HG02938 (cell line): Measurements from ENCODE around the gene CALY.

Experiments
- ATAC-seq: cut with Tn5 transposase; IDR thresholded peaks from one replicate; pipeline ENCODE4 v1.9.1; 2021; ENCODE audit warnings: mild to moderate bottlenecking, moderate library complexity; ENCODE audit not compliant: unreplicated experiment

The CALY gene

DNA sequence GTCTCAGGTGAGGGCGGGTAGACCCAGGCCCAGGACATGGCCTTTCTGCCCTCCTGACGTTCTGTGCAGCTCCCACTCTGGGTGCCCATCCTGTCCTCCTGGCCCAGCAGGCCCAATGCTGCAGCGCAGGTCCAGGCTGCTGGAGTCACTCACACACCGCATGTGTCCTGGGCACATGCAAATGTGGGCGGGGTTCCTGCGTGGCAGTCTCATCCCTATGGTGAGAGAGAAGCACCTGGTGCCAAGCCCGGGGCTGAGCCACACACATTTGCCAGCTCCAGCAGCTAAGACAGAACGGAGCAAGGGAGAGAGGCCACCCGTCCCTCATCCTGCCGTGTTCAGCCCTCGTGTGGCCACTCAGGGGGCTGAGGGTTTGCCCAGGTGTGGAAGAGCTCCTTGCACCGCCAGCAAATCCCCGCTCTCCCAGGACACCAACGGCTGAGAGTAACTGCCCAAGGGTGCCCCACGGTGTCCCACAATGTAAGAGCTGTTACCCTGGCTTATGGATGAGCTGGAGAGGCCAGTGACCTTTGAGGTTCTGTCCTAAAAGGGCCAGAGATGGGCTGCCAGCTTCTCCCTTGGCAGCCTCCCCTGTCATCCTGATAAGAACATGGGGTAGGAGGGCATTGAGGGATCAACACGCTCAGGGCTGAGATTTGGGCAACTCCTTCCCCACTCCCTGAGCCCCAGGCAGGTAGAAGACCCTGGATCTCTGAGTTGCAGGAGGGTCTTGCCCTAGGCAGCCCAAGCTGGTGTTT, 16.7 kb upstream of the CALY start:
- ATAC-seq, result no peak

DNA sequence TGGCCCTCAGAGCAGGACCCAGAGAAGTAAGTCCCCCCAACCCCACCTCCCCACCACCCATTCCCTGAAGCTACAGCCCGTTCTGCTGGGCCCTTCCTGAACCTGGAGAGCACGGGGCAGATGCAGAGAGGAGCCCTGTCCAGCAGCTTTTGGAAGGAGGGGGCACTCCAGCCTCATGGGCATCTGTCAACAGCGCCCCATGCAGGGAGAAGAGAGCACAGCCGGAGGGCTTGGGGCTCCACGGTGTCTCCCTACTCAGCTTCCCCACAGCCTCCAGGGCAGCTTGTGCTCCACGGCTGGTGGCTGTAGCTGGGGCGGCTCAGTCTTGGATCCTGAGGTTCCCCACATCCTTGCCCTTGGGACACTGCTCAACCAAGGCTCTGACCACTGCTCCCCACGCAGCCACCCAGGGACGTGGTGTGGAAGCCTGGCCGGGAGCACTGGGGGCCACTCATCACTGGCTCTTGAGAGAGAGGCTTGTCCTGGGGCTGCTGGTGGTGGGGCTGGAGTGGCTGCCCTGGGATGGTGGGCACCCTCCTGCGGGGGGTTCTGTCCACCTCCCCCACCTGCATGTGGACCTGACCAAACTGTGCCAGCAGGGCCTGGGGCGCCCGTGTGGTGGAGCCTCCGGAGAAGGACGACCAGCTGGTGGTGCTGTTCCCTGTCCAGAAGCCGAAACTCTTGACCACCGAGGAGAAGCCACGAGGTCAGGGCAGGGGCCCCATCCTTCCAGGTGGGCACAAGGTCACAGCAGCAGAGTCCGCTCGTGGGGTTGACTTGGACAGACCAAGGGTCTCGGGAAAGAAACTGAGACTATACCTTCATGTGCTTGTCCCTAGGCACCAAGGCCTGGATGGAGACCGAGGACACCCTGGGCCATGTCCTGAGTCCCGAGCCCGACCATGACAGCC, 15.0 kb upstream of the CALY start:
- ATAC-seq, result no peak

GRCh38 chr10:133350950-133351329, 14.2 kb upstream of the CALY start:
- ATAC-seq, result no peak

DNA sequence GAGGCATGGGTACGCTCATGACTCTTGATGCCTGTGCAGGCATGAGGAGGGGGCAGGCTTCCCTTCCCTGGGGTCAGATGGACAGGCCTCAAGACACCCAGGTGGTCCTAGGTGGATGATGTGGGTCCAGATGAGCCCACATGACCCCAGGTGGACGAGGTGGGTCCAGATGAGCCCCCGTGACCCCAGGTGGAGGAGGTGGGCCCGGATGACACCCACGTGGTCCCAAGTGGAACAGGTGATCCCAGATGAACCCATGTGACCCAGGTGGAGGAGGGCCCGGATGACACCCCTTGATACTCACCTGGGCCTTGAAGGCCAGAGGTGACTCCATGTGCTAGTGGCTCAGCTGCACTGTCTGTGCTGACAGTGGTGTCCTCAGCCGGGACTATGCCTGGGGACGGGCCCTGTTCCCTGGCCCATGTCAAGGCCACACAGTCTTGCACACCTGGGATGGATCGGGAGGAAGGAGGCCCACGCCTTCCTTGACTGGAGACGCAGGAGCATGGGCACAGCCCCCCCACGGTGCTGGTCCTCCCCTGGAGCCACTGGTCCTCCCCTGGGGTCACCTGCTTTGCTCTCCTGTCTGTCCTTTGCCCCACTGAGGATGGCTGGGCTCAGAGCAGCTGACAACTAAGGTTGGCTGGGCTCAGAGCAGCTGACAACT, 13.7 kb upstream of the CALY start:
- no peak for ATAC-seq

DNA sequence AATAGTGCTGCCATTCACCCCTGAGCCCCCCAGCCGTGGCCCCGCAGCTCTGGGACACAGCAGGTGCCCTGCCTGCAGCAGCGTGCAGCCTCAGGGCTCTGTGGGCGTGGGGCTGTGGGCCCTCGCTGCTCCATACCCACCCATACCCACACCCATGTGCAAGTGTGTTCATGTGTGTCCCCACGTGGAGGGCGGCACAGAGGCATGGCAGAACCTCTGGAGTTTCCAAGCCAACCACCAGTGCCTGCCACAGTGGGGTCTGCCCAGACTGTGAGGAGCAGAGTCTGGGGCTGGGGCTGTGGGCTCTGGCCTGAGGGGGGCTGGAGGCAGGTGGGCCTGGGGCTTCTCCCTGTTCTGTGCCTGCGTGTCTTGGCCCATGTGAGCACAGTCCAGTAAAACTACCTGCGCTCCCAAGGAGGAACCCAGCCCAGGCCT, 12.9 kb upstream of the CALY start:
- no peak for ATAC-seq

DNA sequence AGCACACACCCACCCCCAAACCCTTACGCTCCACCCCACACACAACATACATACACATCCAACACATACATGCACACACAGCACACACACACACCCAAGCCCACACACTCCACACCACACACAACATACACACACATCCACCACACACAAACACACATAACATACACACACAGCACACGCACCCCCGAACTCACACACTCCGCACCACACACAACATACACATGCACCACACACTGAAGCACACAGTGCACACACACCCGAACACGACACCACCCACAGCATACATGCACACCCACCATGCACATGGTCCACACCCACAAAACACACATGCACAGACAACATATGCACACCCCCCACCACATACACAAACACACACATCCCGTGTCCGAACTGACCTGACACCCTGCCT, 12.5 kb upstream of the CALY start:
- ATAC-seq, result no peak

DNA sequence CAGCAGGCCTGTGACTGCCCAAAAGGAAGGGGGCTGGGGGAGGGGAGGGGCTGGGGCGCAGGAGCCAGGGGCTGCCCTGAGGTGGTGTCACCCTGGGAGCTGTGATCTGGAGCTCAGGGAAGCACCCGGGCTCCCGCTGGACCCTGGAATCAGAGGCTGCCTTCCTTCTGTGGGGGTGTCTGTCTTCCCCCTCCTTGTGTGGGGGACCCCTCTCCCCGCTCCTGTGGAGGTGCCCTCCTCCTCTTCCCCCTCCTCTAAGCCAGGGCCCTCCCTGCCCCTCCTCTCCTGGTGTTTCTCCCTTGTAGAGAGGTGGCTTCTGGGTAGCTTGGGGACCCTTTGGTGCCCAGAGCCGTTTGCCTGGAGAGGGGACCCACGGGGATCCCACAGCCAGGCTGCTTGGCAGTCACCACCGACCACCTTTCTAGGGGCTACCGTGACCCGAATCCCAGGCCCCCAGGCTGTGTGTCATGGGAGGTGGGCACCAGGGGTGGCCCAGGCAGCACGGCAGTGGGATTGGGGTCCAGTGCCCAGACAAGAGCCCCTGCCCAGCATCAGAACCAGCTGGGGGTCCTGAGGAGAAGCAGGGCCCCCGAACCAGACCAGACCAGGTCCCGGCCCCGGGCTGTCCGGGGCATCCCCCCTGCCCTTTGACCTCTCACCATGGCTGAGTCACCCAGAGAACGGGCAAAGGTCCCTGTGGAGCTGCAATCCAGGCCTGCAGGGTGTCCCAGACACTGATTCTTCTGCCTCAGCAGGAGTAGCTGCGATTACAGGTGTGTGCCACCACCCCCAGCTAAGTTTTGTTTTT, 11.2 kb upstream of the CALY start:
- ATAC-seq, result no peak

DNA sequence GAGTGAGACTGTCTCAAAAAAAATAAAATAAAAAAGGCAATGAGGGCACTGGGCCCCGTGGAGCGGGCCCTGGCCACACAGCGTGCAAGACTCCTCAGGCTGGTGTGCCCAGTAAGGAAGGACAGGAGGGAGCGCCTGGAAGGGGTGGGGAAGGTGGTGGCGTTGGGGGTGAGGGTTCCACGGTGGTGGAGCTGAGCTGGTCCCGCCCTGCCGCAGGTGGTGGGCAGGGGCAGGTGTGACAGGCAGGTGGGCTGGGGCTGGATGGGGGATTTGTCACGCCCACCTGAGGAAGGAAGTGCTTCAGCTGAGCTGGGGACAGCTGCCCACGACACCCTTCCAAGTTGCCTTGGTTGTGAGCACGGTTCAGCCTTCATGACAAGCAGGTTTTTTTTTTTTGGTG, 9.7 kb upstream of the CALY start:
- no peak for ATAC-seq

DNA sequence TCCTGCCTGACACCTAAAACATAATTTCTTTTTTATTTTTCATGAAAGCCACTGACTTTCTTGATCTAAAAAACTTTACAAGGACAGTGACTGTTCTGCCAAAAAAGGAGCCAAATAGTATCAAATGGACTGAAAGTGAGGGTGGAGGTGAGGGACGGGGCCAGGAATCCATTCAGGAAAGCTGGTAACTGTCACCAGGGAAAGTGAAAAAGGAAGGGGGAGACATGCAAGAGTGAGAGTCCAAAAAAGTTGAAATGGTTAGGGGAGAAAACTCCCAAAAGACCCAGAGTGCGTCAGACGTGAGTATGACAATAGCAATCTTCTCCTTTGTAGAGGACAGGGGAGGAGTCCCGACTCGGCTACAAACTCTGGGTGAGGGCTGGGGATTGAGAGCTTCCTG, 7.5 kb upstream of the CALY start:
- no peak for ATAC-seq

- no peak for ATAC-seq
These were observed 6.9 kb upstream of the CALY start for GRCh38 chr10:133343558-133343957.

DNA sequence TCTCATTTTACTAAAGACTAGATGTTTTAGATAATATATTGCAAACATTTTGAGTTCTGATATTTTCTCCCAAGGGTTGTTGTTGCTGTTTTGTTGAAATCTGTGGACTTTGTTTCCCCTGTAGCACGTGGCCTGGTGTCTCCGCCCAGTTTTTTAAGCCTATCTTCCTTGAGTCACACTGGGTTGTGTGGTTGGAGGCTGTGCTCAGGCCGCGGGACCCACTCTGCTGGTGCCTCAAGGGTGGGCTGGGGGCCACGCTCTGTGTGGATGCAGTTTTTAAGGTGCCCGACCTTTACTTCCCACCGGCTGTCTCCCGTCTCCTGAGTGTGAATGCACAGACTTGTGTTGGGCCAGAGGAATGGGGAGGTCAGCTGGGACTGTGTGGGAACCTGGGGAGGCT, 6.2 kb upstream of the CALY start:
- no peak for ATAC-seq

DNA sequence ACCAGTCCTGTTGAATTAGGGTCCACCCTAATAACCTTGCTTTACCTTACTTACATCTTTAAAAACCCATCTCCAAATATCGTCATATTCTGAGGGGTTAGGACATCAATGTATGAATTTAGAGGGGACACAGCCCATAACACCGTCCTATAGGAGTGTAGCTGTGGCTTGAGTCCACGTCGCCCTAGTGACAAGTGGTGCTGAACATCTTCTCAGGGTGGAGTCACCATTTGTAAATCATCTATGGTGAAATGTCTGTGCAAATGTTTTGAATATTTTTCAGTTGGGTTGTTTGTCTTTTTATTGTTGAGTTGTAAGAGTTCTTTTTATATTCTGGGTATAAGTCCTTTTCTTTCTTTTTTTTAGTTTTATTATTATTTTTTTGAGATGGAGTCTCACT, 5.3 kb upstream of the CALY start:
- ATAC-seq, result no peak

DNA sequence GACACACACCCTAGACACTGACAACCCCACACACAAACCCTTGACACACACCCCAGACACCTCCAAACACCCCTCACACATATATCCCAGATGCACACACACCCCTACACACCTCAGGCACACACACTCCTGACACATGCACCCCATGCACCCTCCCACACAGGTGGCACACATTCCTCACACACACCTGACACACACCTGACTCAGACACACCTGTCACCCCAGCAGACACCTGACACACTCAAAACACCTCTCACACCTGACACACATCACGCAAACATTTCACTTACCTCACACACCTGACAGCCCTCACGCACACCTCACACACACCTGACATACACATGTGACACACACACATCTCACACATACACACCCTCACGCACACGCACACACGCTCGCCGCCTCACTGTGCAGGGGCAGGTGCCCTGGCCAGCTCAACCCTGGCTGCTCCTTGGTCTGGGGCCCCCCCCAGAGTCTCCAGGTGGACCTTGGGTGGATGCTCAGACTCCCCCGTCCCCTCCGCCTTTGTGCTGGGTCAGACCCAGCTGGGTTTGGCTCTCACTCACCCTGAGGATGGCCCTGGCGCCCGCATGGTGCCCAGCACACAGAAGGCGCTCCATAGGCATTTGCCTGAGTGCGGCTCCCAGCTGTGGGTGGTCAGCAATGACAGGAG, 3.1 kb upstream of the CALY start:
- ATAC-seq, result no peak

GRCh38 chr10:133338080-133339071, 1.7 kb upstream of the CALY start:
- ATAC-seq, result no peak

GRCh38 chr10:133337370-133337725, 652 bp upstream of the CALY start:
- ATAC-seq, result no peak

DNA sequence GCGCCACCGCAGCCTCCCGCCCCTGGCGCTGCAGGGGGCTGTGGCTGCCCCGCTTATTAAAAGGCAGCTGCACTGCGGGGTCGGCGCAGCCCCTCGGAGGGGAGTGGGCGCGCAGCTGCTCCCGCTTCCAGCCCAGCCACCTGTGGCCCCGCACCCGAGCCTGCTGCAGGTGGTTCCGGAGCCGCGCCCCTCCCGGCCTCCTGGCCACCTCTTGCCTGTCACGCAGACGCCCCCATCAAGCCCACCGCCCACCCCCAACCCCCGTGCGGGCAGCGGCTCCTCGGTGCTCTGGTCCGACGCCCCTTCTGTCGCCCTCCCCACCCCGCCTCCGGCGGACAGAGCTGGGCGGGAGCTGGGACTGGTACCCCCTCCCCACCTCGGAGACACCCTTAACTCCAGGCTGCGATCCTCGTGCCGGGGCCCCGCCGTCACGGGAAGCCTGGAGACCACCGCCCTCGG, 549 bp downstream of the CALY start:
- ATAC-seq, result no peak

- ATAC-seq, result no peak
These were observed 1.2 kb downstream of the CALY start for GRCh38 chr10:133335246-133336117.
